Measurements from ENCODE around the gene NTHL1.

GRCh38 chr16:2066139-2066538 lies 18.5 kb upstream of the NTHL1 start:
- TF ChIP-seq, protein P1, sequence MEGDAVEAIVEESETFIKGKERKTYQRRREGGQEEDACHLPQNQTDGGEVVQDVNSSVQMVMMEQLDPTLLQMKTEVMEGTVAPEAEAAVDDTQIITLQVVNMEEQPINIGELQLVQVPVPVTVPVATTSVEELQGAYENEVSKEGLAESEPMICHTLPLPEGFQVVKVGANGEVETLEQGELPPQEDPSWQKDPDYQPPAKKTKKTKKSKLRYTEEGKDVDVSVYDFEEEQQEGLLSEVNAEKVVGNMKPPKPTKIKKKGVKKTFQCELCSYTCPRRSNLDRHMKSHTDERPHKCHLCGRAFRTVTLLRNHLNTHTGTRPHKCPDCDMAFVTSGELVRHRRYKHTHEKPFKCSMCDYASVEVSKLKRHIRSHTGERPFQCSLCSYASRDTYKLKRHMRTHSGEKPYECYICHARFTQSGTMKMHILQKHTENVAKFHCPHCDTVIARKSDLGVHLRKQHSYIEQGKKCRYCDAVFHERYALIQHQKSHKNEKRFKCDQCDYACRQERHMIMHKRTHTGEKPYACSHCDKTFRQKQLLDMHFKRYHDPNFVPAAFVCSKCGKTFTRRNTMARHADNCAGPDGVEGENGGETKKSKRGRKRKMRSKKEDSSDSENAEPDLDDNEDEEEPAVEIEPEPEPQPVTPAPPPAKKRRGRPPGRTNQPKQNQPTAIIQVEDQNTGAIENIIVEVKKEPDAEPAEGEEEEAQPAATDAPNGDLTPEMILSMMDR (IDR thresholded peaks at IDR 0.05), result no peak
- no peak for TF ChIP-seq POLR2A (IDR thresholded peaks at IDR 0.05)
